ENCODE data around the gene NLGN4X.

- no peak for TF ChIP-seq CTCF (IDR thresholded peaks at IDR 0.05)
- TF ChIP-seq POLR2A (IDR thresholded peaks at IDR 0.05) = no peak
Observed at GRCh38 chrX:6067600-6067999, 161.1 kb downstream of the NLGN4X start.

All from body of pancreas (tissue), 4 donors.